Neuron (in vitro differentiated cells): ENCODE data around the gene EXOC2.

Source experiments
- H2AFZ ChIP-seq: one replicate; pipeline ENCODE4 v1.6.1; 2013; ENCODE audit warnings: low read depth, mild to moderate bottlenecking, inconsistent platforms, low read length, moderate library complexity
- H3K27me3 ChIP-seq: one replicate; pipeline ENCODE4 v1.6.1; 2013; ENCODE audit warnings: low read length; ENCODE audit not compliant: insufficient read depth
- H3K36me3 ChIP-seq: one replicate; pipeline ENCODE4 v1.6.1; 2013; ENCODE audit warnings: low read length; ENCODE audit not compliant: insufficient read depth
- H3K4me1 ChIP-seq: one replicate; pipeline ENCODE4 v1.6.1; 2013; ENCODE audit warnings: low read length; ENCODE audit not compliant: insufficient read depth
- H3K4me3 ChIP-seq: 2 replicates; pipeline ENCODE4 v1.5.1; 2013; ENCODE audit warnings: mild to moderate bottlenecking, low read length, moderate library complexity
- H3K9me3 ChIP-seq: one replicate; pipeline ENCODE4 v1.6.1; 2013; ENCODE audit warnings: low read length

Gene EXOC2

GRCh38 chr6:454148-454991 lies 238.6 kb downstream of the EXOC2 start:
- Histone ChIP-seq H3K9me3 (no peaks in the 10 kb centered on the region), H2AFZ (no peak overlapping the region), H3K27me3 (peaks cover 5% of the 10 kb centered on the region), H3K4me1 (no peaks in the 10 kb centered on the region), H3K36me3 (no peaks in the 10 kb centered on the region), H3K4me3 (no peak overlapping the region)

DNA sequence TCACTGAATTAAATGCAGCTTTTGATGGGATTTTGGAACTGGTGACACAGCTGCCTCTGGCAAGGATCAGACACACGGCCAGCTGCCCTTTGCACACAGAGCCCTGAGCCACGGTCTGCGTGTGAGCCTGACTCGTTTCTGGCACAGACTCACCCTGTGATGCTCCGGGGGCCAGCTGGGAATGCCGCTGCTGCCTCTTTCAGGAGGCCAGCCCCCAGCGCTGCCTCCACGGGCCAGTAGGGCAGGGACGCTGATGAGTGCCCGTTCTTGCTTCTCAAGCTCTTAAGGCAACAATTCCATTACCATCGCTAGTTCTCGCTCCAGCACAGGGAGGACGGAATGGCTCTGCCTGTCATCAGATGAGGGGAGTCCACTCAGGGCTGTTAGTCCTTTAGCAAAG lies 239.8 kb downstream of the EXOC2 start:
- H3K9me3 ChIP-seq = peaks cover 1% of the 10 kb centered on the region
- H3K4me1 ChIP-seq = no peaks in the 10 kb centered on the region
- H3K27me3 ChIP-seq = peaks cover 5% of the 10 kb centered on the region
- H2AFZ ChIP-seq = no peak overlapping the region
- H3K36me3 ChIP-seq = no peaks in the 10 kb centered on the region
- H3K4me3 ChIP-seq = no peak overlapping the region

- no peak overlapping the region for H3K4me3 ChIP-seq
- peaks cover 1% of the 10 kb centered on the region for H3K9me3 ChIP-seq
- H3K27me3 ChIP-seq = peaks cover 5% of the 10 kb centered on the region
- no peaks in the 10 kb centered on the region for H3K36me3 ChIP-seq
- H3K4me1 ChIP-seq = no peaks in the 10 kb centered on the region
- H2AFZ ChIP-seq = no peak overlapping the region
These were observed 240.5 kb downstream of the EXOC2 start for GRCh38 chr6:452301-453067.

GRCh38 chr6:451847-452246 lies 241.1 kb downstream of the EXOC2 start:
- Histone ChIP-seq H3K27me3 (peaks cover 5% of the 10 kb centered on the region), H3K9me3 (peaks cover 1% of the 10 kb centered on the region), H2AFZ (no peak overlapping the region), H3K36me3 (no peaks in the 10 kb centered on the region), H3K4me3 (no peak overlapping the region), H3K4me1 (no peaks in the 10 kb centered on the region)

DNA sequence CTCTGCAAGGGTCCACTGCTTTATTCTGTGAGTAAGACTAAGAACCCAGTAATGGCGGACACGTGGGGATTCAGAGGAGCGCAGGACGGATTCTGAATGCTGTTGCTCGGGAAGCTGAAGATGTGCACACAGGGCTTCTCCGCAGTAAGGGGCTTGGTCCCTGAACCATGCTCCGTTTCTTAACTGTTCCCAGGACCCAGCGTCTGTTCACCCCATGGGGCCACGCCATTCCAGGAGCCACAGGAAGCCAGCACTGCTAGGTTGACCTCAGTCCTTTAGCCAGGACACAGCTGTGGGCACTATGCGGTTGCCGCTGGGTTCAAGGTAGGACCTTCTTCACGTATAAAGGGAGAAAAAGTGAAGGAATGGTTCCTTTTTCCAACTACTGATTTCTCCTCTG lies 241.6 kb downstream of the EXOC2 start:
- peaks cover 1% of the 10 kb centered on the region for H3K9me3 ChIP-seq
- no peak overlapping the region for H3K4me3 ChIP-seq
- H3K4me1 ChIP-seq = no peaks in the 10 kb centered on the region
- no peaks in the 10 kb centered on the region for H3K36me3 ChIP-seq
- peaks cover 5% of the 10 kb centered on the region for H3K27me3 ChIP-seq
- no peak overlapping the region for H2AFZ ChIP-seq

- Histone ChIP-seq H3K4me1 (no peaks in the 10 kb centered on the region), H2AFZ (no peak overlapping the region), H3K36me3 (no peaks in the 10 kb centered on the region), H3K4me3 (no peak overlapping the region), H3K9me3 (peaks cover 1% of the 10 kb centered on the region), H3K27me3 (peaks cover 9% of the 10 kb centered on the region)
These were observed 243.2 kb downstream of the EXOC2 start for GRCh38 chr6:449486-450419.

DNA sequence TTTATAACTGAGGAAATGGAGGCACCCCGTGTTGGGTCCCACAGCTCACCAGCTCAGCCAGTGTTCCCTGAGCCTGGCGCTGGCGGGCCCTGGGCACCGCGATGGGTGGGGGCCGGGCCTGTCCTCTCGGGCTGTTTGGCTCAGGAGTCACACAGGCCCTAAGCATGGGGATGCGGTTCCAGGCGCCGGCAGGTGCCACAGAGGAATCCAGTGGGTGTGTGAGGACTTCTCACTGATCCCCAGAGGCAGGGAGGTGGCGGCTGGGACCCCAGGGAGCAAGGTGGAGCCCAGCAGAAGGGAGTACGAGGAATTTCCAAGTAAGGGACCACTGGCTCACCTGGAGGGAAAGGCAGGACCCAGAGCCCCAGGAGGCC lies 243.9 kb downstream of the EXOC2 start:
- Histone ChIP-seq H3K27me3 (peaks cover 9% of the 10 kb centered on the region), H3K9me3 (peaks cover 1% of the 10 kb centered on the region), H3K36me3 (no peaks in the 10 kb centered on the region), H3K4me1 (no peaks in the 10 kb centered on the region), H3K4me3 (no peak overlapping the region), H2AFZ (no peak overlapping the region)

DNA sequence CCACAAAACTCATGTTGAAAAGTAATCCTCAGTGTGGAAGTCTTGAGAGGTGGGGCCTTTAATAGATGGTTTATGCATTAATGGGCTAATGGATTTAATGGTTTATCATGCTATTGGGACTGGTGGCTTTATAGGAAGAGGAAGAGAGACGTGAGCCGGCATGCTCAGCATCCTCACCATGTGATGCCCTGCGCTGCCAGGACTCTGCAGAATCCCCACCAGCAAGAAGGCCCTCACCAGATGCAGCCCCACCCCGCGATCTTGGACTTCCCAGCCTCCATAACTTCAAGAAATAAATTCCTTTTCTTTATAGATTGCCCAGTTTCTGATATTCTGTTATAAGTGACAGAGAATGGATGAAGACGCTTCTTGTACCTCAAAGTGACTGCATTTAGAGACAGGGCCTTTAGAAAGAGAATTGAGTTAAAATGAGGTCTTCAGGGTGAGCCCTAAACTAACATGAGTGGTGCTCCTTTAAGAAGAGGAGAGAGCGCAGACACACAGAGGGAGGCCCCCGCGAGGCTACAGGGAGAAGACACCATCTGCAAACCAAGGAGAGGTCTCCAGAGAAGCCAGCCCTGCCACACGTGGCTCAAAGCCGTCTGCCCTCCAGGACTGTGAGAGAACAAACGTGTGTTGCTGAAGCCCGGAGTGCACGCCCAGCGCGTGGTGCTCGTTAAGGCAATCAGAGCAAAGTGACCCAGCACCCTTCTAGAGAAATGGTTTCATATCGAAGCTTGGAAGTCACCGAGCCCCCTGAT lies 244.5 kb downstream of the EXOC2 start:
- Histone ChIP-seq H3K9me3 (peaks cover 1% of the 10 kb centered on the region), H3K27me3 (peaks cover 7% of the 10 kb centered on the region), H3K4me1 (no peaks in the 10 kb centered on the region), H3K4me3 (no peak overlapping the region), H2AFZ (no peak overlapping the region), H3K36me3 (no peaks in the 10 kb centered on the region)

- H3K4me1 ChIP-seq = no peaks in the 10 kb centered on the region
- H2AFZ ChIP-seq = no peak overlapping the region
- H3K4me3 ChIP-seq = no peak overlapping the region
- H3K36me3 ChIP-seq = no peaks in the 10 kb centered on the region
- peaks cover 1% of the 10 kb centered on the region for H3K9me3 ChIP-seq
- H3K27me3 ChIP-seq = peaks cover 4% of the 10 kb centered on the region
These were observed 245.4 kb downstream of the EXOC2 start for GRCh38 chr6:447381-448165.

- Histone ChIP-seq H3K4me1 (no peaks in the 10 kb centered on the region), H3K4me3 (no peak overlapping the region), H2AFZ (no peak overlapping the region), H3K27me3 (peaks cover 4% of the 10 kb centered on the region), H3K36me3 (no peaks in the 10 kb centered on the region), H3K9me3 (peaks cover 1% of the 10 kb centered on the region)
These were observed 246.2 kb downstream of the EXOC2 start for GRCh38 chr6:446418-447366.
